ENCODE data around the gene DNAL1. TPM values are rescaled to one million over a fixed set of nuclear protein-coding genes. Genes with fewer than 3 reads are reported as not detected.

Gene DNAL1
- total and polyA plus RNA-seq, 2 of the 4 experiments (the other 2 are of a cell fraction), result 4.5 to 5.4 TPM

GRCh38 chr14:73678698-73679097 is 33.9 kb downstream of the DNAL1 start:
- no peak overlapping the region for H2BK120ac ChIP-seq (ENCODE audit: low read depth, low read length)
- H4K5ac ChIP-seq (ENCODE audit: low read depth, low read length), result no peak overlapping the region
- TF ChIP-seq CHD1 (IDR thresholded peaks at IDR 0.05; ENCODE audit: low read depth, low read length) (no peak), POLR2A (IDR thresholded peaks at IDR 0.05; ENCODE audit: low read depth, low read length) (no peak), BHLHE40 (IDR thresholded peaks at IDR 0.05; ENCODE audit: low read depth, low read length) (no peak), NFE2L2 (IDR thresholded peaks at IDR 0.05; ENCODE audit: low read depth, low read length) (no peak), RFX5 (IDR thresholded peaks at IDR 0.05; ENCODE audit: low read depth, low read length) (no peak), MAZ (IDR thresholded peaks at IDR 0.05; ENCODE audit: borderline replicate concordance, low read depth, low read length) (no peak), RAD21 (IDR thresholded peaks at IDR 0.05; ENCODE audit: low read length) (no peak), MAFK (IDR thresholded peaks at IDR 0.05; ENCODE audit: low read depth, low read length) (no peak), USF2 (IDR thresholded peaks at IDR 0.05; ENCODE audit: low read depth, low read length) (no peak), ELK1 (IDR thresholded peaks at IDR 0.05; ENCODE audit: borderline replicate concordance, low read depth, low read length) (no peak), CTCF (conservative IDR thresholded peaks at IDR 0.05; ENCODE audit: low read depth, low read length) (no peak), CEBPB (IDR thresholded peaks at IDR 0.05; ENCODE audit: low read depth, low read length) (no peak), SMC3 (IDR thresholded peaks at IDR 0.05; ENCODE audit: low read depth, low read length) (no peak), MXI1 (IDR thresholded peaks at IDR 0.05; ENCODE audit: borderline replicate concordance, low read depth, low read length) (no peak), FOS (IDR thresholded peaks at IDR 0.05; ENCODE audit: low read depth, low read length) (no peak)
- no peak overlapping the region for H3K4me2 ChIP-seq (ENCODE audit: low read depth, low read length)
- H2AK9ac ChIP-seq (replicated peaks; ENCODE audit: low read depth, low read length, poor library complexity), result no peak overlapping the region
- no peaks in the 10 kb centered on the region for H3K9me3 ChIP-seq (ENCODE audit: control insufficient read depth, insufficient read depth, low read length)
- H2BK20ac ChIP-seq (ENCODE audit: low read depth, low read length), result no peak overlapping the region
- no peaks in the 10 kb centered on the region for H4K20me1 ChIP-seq (ENCODE audit: insufficient read depth, low read length)
- no peak overlapping the region for H3K4ac ChIP-seq (ENCODE audit: low read depth, low read length)
- no peak overlapping the region for H4K91ac ChIP-seq (ENCODE audit: insufficient read depth, low read depth, low read length)
- no CpG with 5 or more reads among the region's 4 CpGs for WGBS, 2 experiments (ENCODE audit: extremely low coverage in 2 of 2, insufficient read length in 1 of 2)
- H3K23ac ChIP-seq (ENCODE audit: low read depth, low read length), result no peak overlapping the region
- H3K18ac ChIP-seq (ENCODE audit: low read depth, low read length), result no peak overlapping the region
- no peak overlapping the region for H4K8ac ChIP-seq (ENCODE audit: low read depth in 2 of 2, low read length in 2 of 2)
- POLR2A ChIA-PET (ENCODE audit: unreplicated experiment), result interaction anchor here (0.6 kb wide), 1 partner anchor 36 kb away, joined by 4 read pairs; no protein-coding TSS in a partner anchor
- dilution Hi-C loops (cut with HindIII; ENCODE audit: low sequenced_read_pairs, unreplicated experiment) (no loop called here), in situ Hi-C loops (cut with MboI; ENCODE audit: low sequenced_read_pairs) (no loop called here), intact Hi-C loops (cut with micrococcal nuclease) (no loop called here)
- no peak overlapping the region for H3K9ac ChIP-seq (ENCODE audit: low read depth, low read length)
- H2BK5ac ChIP-seq (ENCODE audit: low read depth, low read length, poor library complexity, severe bottlenecking), result no peak overlapping the region
- DNase-seq, result no peak
- no peaks in the 10 kb centered on the region for H3K79me1 ChIP-seq (ENCODE audit: low read depth in 1 of 2, low read length in 2 of 2)
- no peak overlapping the region for H3K27ac ChIP-seq (ENCODE audit: insufficient read depth, low read length)
- no peak overlapping the region for H3K56ac ChIP-seq (ENCODE audit: extremely low read depth, insufficient read depth, low read length)
- CTCF ChIA-PET, result interaction anchor here (0.6 kb wide), 1 partner anchor 432 kb away, joined by 4 read pairs; no protein-coding TSS in a partner anchor
- H2BK15ac ChIP-seq (ENCODE audit: low read depth, low read length), result no peak overlapping the region
- H3K14ac ChIP-seq (replicated peaks; ENCODE audit: low read depth, low read length), result no peak overlapping the region
- no peak overlapping the region for H2AK5ac ChIP-seq (ENCODE audit: low read depth, low read length)
- ATAC-seq (ENCODE audit: low read depth), result no peak
- H3K9me1 ChIP-seq (ENCODE audit: insufficient read depth, low read length), result no peaks in the 10 kb centered on the region; the same call in 1 of the 2 replicates
- H3K4me3 ChIP-seq (ENCODE audit: insufficient read depth, low read depth, low read length), result no peak overlapping the region
- H3K4me1 ChIP-seq (ENCODE audit: control insufficient read depth, insufficient read depth, low read length), result no peaks in the 10 kb centered on the region
- no TSS peak for BruUV-seq (replicated peaks)
- H3K27me3 ChIP-seq (ENCODE audit: control insufficient read depth, insufficient read depth, low read length), result no peaks in the 10 kb centered on the region
- H3K36me3 ChIP-seq (ENCODE audit: control insufficient read depth, insufficient read depth, low read length), result peaks cover 1% of the 10 kb centered on the region; the same call in 1 of the 2 replicates
- H2AFZ ChIP-seq (replicated peaks; ENCODE audit: low read length, poor library complexity), result no peak overlapping the region

Data from IMR-90 (cell line).